Endodermal cell (in vitro differentiated cells): ENCODE results near the gene ATG9B. TPM values are rescaled to one million over a fixed set of nuclear protein-coding genes. Genes with fewer than 3 reads are reported as not detected.

Experiments used
- DNase-seq: peaks from one replicate; pipeline ENCODE4 v3.0.0-alpha.2; 2017
- H3K27ac ChIP-seq: 2 replicates; pipeline ENCODE4 v1.5.1; 2013; ENCODE audit warnings: mild to moderate bottlenecking, low read depth, low read length, moderate library complexity
- H3K27me3 ChIP-seq: 2 replicates; pipeline ENCODE4 v1.6.1; 2013; ENCODE audit warnings: mild to moderate bottlenecking, low read length, moderate library complexity; ENCODE audit not compliant: insufficient read depth, control insufficient read depth, poor library complexity, severe bottlenecking
- H3K36me3 ChIP-seq: 2 replicates; pipeline ENCODE4 v1.7.0; 2013; ENCODE audit warnings: mild to moderate bottlenecking, low read length, moderate library complexity; ENCODE audit not compliant: control insufficient read depth, insufficient read depth
- H3K4me1 ChIP-seq: one replicate; pipeline ENCODE4 v1.7.0; 2013; ENCODE audit warnings: low read length; ENCODE audit not compliant: control insufficient read depth, insufficient read depth
- H3K4me3 ChIP-seq: 2 replicates; pipeline ENCODE4 v1.5.1; 2013; ENCODE audit warnings: mild to moderate bottlenecking, low read length, moderate library complexity
- H3K9ac ChIP-seq: 2 replicates; pipeline ENCODE4 v1.6.1; 2013; ENCODE audit warnings: mild to moderate bottlenecking, low read length, moderate library complexity; ENCODE audit not compliant: poor library complexity, severe bottlenecking; ENCODE audit errors: extremely low read depth
- H3K9me3 ChIP-seq: 2 replicates; pipeline ENCODE4 v1.6.1; 2013; ENCODE audit warnings: mild to moderate bottlenecking, low read length, moderate library complexity; ENCODE audit not compliant: control insufficient read depth
- H3K27ac Mint-ChIP-seq: 2 replicates; pipeline ENCODE4 v1.8.0; 2020; ENCODE audit warnings: mixed read lengths
- H3K27me3 Mint-ChIP-seq: 2 replicates; pipeline ENCODE4 v1.8.0; 2021; ENCODE audit warnings: mild to moderate bottlenecking, mixed read lengths; ENCODE audit not compliant: insufficient read depth
- H3K36me3 Mint-ChIP-seq: 2 replicates; pipeline ENCODE4 v1.8.0; 2020; ENCODE audit warnings: low read depth, mixed read lengths
- H3K4me1 Mint-ChIP-seq: 2 replicates; pipeline ENCODE4 v1.8.0; 2020; ENCODE audit warnings: mixed read lengths
- H3K4me3 Mint-ChIP-seq: 2 replicates; pipeline ENCODE4 v1.8.0; 2020; ENCODE audit warnings: mild to moderate bottlenecking, moderate library complexity, mixed read lengths
- H3K9me3 Mint-ChIP-seq: 2 replicates; pipeline ENCODE4 v1.8.0; 2020; ENCODE audit warnings: mild to moderate bottlenecking, mixed read lengths
- WGBS, 2 experiments: methylation state at CpG; one replicate each; pipeline versions ENCODE4 v1.1.5 to v1.1.7; 2013; ENCODE audit warnings: missing lambda C conversion rate in 2 of 2, mixed read lengths in 1 of 2; ENCODE audit not compliant: insufficient coverage in 1 of 2, insufficient read length in 1 of 2; 5-methylcytosine and 5-hydroxymethylcytosine counted together
- total RNA-seq, 2 donors: library from RNA; stranded (reverse); fragmentation: NEBNext Ultra II Directional in 1 of 2; extraction: Animal tissue kit (Norgen Biotek cat#: 25700) in 1 of 2; gene quantifications; 2 replicates in 1 of 2; 3 replicates in 1 of 2; pipeline ENCODE4 v1.2.1, GENCODE V29; 2021
- TF ChIP-seq, protein P1 (sequence below): fragments of 200-600 bp; sonication (generic); conservative IDR thresholded peaks from 2 replicates; pipeline ENCODE4 v1.5.0; 2021; ENCODE audit warnings: antibody characterized with exemption, mild to moderate bottlenecking

Gene ATG9B
- total RNA-seq, 2 donors from 2014 or later: 2.0 to 3.0 TPM

- Mint-ChIP-seq H3K4me3 (no peak overlapping the region), H3K27me3 (peaks cover 82% of the 10 kb centered on the region), H3K9me3 (no peaks in the 10 kb centered on the region), H3K27ac (no peak overlapping the region), H3K4me1 (peaks cover 9% of the 10 kb centered on the region), H3K36me3 (no peaks in the 10 kb centered on the region)
- 70 to 76% methylated on average over 4 to 5 of the region's 6 CpGs for WGBS, 2 experiments
- no peaks in the 10 kb centered on the region for H3K9me3 ChIP-seq
- no peaks in the 10 kb centered on the region for H3K36me3 ChIP-seq
- H3K4me3 ChIP-seq: no peak overlapping the region
- no peak overlapping the region for H3K9ac ChIP-seq
- TF ChIP-seq, protein P1, sequence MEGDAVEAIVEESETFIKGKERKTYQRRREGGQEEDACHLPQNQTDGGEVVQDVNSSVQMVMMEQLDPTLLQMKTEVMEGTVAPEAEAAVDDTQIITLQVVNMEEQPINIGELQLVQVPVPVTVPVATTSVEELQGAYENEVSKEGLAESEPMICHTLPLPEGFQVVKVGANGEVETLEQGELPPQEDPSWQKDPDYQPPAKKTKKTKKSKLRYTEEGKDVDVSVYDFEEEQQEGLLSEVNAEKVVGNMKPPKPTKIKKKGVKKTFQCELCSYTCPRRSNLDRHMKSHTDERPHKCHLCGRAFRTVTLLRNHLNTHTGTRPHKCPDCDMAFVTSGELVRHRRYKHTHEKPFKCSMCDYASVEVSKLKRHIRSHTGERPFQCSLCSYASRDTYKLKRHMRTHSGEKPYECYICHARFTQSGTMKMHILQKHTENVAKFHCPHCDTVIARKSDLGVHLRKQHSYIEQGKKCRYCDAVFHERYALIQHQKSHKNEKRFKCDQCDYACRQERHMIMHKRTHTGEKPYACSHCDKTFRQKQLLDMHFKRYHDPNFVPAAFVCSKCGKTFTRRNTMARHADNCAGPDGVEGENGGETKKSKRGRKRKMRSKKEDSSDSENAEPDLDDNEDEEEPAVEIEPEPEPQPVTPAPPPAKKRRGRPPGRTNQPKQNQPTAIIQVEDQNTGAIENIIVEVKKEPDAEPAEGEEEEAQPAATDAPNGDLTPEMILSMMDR: no peak
- H3K4me1 ChIP-seq: peaks cover 3% of the 10 kb centered on the region
- H3K27me3 ChIP-seq: peaks cover 64% of the 10 kb centered on the region
- DNase-seq: no peak
- no peak overlapping the region for H3K27ac ChIP-seq
Measured at GRCh38 chr7:150981644-150982043, 42.6 kb downstream of the ATG9B start.

- H3K36me3 ChIP-seq: no peaks in the 10 kb centered on the region
- H3K27me3 Mint-ChIP-seq: peaks cover 87% of the 10 kb centered on the region
- peak overlapping the region; percentile 94 for H3K27ac ChIP-seq
Measured at GRCh38 chr7:150980663-150981062, 43.6 kb downstream of the ATG9B start.

GRCh38 chr7:150979713-150980390 lies 44.4 kb downstream of the ATG9B start:
- Mint-ChIP-seq H3K4me3 (no peak overlapping the region), H3K27me3 (peaks cover 89% of the 10 kb centered on the region), H3K4me1 (peaks cover 10% of the 10 kb centered on the region), H3K36me3 (no peaks in the 10 kb centered on the region), H3K27ac (no peak overlapping the region), H3K9me3 (no peaks in the 10 kb centered on the region)
- H3K27me3 ChIP-seq: peaks cover 76% of the 10 kb centered on the region
- no peaks in the 10 kb centered on the region for H3K9me3 ChIP-seq
- H3K4me1 ChIP-seq: peaks cover 3% of the 10 kb centered on the region
- TF ChIP-seq, protein P1: no peak
- 58 to 62% methylated on average over 5 to 7 of the region's 7 CpGs for WGBS, 2 experiments
- no peak overlapping the region for H3K4me3 ChIP-seq
- DNase-seq: no peak
- H3K27ac ChIP-seq: peak overlapping the region; percentile 94
- no peak overlapping the region for H3K9ac ChIP-seq
- H3K36me3 ChIP-seq: no peaks in the 10 kb centered on the region

More at GRCh38 chr7:150980663-150981062, 43.6 kb downstream of the ATG9B start:
- Histone ChIP-seq H3K9ac (no peak overlapping the region), H3K9me3 (no peaks in the 10 kb centered on the region), H3K4me1 (peaks cover 3% of the 10 kb centered on the region), H3K4me3 (no peak overlapping the region), H3K27me3 (peaks cover 73% of the 10 kb centered on the region)
- Mint-ChIP-seq H3K36me3 (no peaks in the 10 kb centered on the region), H3K4me3 (no peak overlapping the region), H3K27ac (no peak overlapping the region), H3K4me1 (peaks cover 10% of the 10 kb centered on the region), H3K9me3 (no peaks in the 10 kb centered on the region)
- WGBS, 2 experiments: 41 to 46% methylated on average over 2 of the region's 2 CpGs
- DNase-seq: peak; percentile 67
- TF ChIP-seq, protein P1: peak; percentile 53
